AG04450 (cell line): ENCODE measurements around the gene ADORA2B. TPM values are rescaled to one million over a fixed set of nuclear protein-coding genes. Genes with fewer than 3 reads are reported as not detected.
A peak's percentile ranks its signal among the peaks of the same experiment; 100 is the strongest.

Source experiments
- CTCF ChIA-PET: fragments of 300-600, 350-600 bp; formaldehyde crosslinking; extraction: SDS; loops from one replicate; lab custom pipeline; 2022; ENCODE audit warnings: antibody characterized with exemption, inconsistent platforms; lab: Charles Lee
- POLR2A ChIA-PET: fragments of 350-600 bp; formaldehyde crosslinking; extraction: SDS; loops from one replicate; lab custom pipeline; 2021; ENCODE audit warnings: antibody characterized with exemption, inconsistent platforms; lab: Yijun Ruan, JAX
- DNase-seq: peaks from one replicate; pipeline ENCODE4 v3.0.0-alpha.2; 2011; ENCODE audit warnings: low read depth, low spot score
- H3K27ac ChIP-seq: one replicate; pipeline ENCODE4 v1.5.1; 2012; ENCODE audit warnings: low read depth, low read length, control low read depth
- H3K27me3 ChIP-seq: one replicate; pipeline ENCODE4 v1.6.0; 2012; ENCODE audit warnings: low read length; ENCODE audit not compliant: control insufficient read depth, insufficient read depth
- H3K4me3 ChIP-seq: 2 replicates; pipeline ENCODE4 v1.5.1; 2011; ENCODE audit warnings: mild to moderate bottlenecking, low read depth, low read length, control low read depth
- H3K9me3 ChIP-seq: 2 replicates; pipeline ENCODE4 v1.5.1; 2012; ENCODE audit warnings: low read length; ENCODE audit not compliant: control insufficient read depth, insufficient read depth
- CTCF ChIP-seq: IDR thresholded peaks from 2 replicates; pipeline ENCODE4 v1.5.1; 2011; ENCODE audit warnings: low read depth, low read length, control low read depth, inconsistent platforms
- polyA plus RNA-seq: library from polyadenylated mRNA; depleted of rRNA; stranded (reverse); fragments of >200 nt; gene quantifications from 2 replicates; pipeline ENCODE4 v1.2.3, GENCODE V29; 2011

Gene ADORA2B
- polyA plus RNA-seq, 1 experiment: 14.8 TPM

- ChIA-PET POLR2A (interaction anchor here (0.7 kb wide), 1 partner anchor 9 kb away, joined by 7 read pairs; no protein-coding TSS in a partner anchor), CTCF (no interaction called here)
- DNase-seq: no peak
- H3K9me3 ChIP-seq: no peaks in the 10 kb centered on the region
- TF ChIP-seq CTCF: no peak
- peak overlapping the region; percentile 39 for H3K27ac ChIP-seq
- no peaks in the 10 kb centered on the region for H3K27me3 ChIP-seq
- no peak overlapping the region for H3K4me3 ChIP-seq
These were observed 21.9 kb downstream of the ADORA2B start for GRCh38 chr17:15966879-15967248.

- DNase-seq: no peak
- Histone ChIP-seq H3K9me3 (no peaks in the 10 kb centered on the region), H3K27me3 (no peaks in the 10 kb centered on the region), H3K4me3 (no peak overlapping the region), H3K27ac (no peak overlapping the region)
- ChIA-PET CTCF (no interaction called here), POLR2A (interaction anchor here (0.7 kb wide), 1 partner anchor 10 kb away, joined by 7 read pairs; no protein-coding TSS in a partner anchor)
- no peak for TF ChIP-seq CTCF
These were observed 22.9 kb downstream of the ADORA2B start for GRCh38 chr17:15967706-15968399.

GRCh38 chr17:15969463-15969862, 24.5 kb downstream of the ADORA2B start:
- DNase-seq: no peak
- ChIA-PET POLR2A (no interaction called here), CTCF (no interaction called here)

GRCh38 chr17:15970500-15970899, 25.6 kb downstream of the ADORA2B start:
- H3K4me3 ChIP-seq: no peak overlapping the region
- DNase-seq: no peak
- POLR2A ChIA-PET: no interaction called here
- H3K27ac ChIP-seq: no peak overlapping the region
- CTCF ChIA-PET: no interaction called here
- H3K9me3 ChIP-seq: no peaks in the 10 kb centered on the region
- H3K27me3 ChIP-seq: no peaks in the 10 kb centered on the region
- no peak for TF ChIP-seq CTCF

More at GRCh38 chr17:15969463-15969862, 24.5 kb downstream of the ADORA2B start:
- Histone ChIP-seq H3K9me3 (no peaks in the 10 kb centered on the region), H3K27ac (no peak overlapping the region), H3K4me3 (no peak overlapping the region), H3K27me3 (no peaks in the 10 kb centered on the region)
- TF ChIP-seq CTCF: no peak

GRCh38 chr17:15971098-15971678, 26.3 kb downstream of the ADORA2B start:
- no peak for DNase-seq
- no peak for TF ChIP-seq CTCF

More at GRCh38 chr17:15971098-15971678, 26.3 kb downstream of the ADORA2B start:
- CTCF ChIA-PET: interaction anchor here (0.6 to 0.7 kb wide), 2 partner anchors 24 to 56 kb away, joined by 4 read pairs; no protein-coding TSS in a partner anchor
- POLR2A ChIA-PET: no interaction called here
- H3K4me3 ChIP-seq: no peak overlapping the region
- H3K9me3 ChIP-seq: no peaks in the 10 kb centered on the region
- H3K27me3 ChIP-seq: no peaks in the 10 kb centered on the region
- H3K27ac ChIP-seq: no peak overlapping the region
